ACC112 (cell line): Measurements from ENCODE around the gene SPATS1.
"Not testable (repeated sequence)": the region's sequence is repeated elsewhere in the genome, so short reads cannot be mapped to it uniquely, and the experiment has no call there.

Experiments
- H2AFZ ChIP-seq: fragments of 200-600 bp; sonication (generic); one replicate; pipeline ENCODE4 v1.6.0; 2017; ENCODE audit warnings: antibody characterized with exemption, low read length; ENCODE audit not compliant: unreplicated experiment
- H3K27ac ChIP-seq: fragments of 200-600 bp; sonication (generic); 2 replicates; pipeline ENCODE4 v1.5.1; 2014; ENCODE audit warnings: low read depth, mild to moderate bottlenecking, antibody characterized with exemption, low read length, moderate library complexity
- H3K27me3 ChIP-seq: fragments of 200-600 bp; sonication (generic); 2 replicates; pipeline ENCODE4 v1.6.1; 2014; ENCODE audit warnings: mild to moderate bottlenecking, antibody characterized with exemption, low read length, moderate library complexity, mixed read lengths; ENCODE audit not compliant: insufficient read depth
- H3K36me3 ChIP-seq: fragments of 200-600 bp; sonication (generic); 2 replicates; pipeline ENCODE4 v1.6.1; 2016; ENCODE audit warnings: mild to moderate bottlenecking, antibody characterized with exemption, low read length, moderate library complexity, mixed read lengths; ENCODE audit not compliant: insufficient read depth
- H3K4me1 ChIP-seq: fragments of 200-600 bp; sonication (generic); one replicate; pipeline ENCODE4 v1.6.1; 2016; ENCODE audit warnings: low read length, mixed read lengths; ENCODE audit not compliant: insufficient read depth, unreplicated experiment, control insufficient read depth
- H3K4me3 ChIP-seq: fragments of 200-600 bp; sonication (generic); 2 replicates; pipeline ENCODE4 v1.5.1; 2014; ENCODE audit warnings: mild to moderate bottlenecking, low read depth, low read length
- H3K79me2 ChIP-seq: fragments of 200-600 bp; sonication (generic); one replicate; pipeline ENCODE4 v1.6.0; 2016; ENCODE audit warnings: low read length; ENCODE audit not compliant: control insufficient read depth, unreplicated experiment, insufficient read depth

The SPATS1 gene

GRCh38 chr6:44342052-44342451 is 398 bp upstream of the SPATS1 start:
- Histone ChIP-seq H3K27ac (no peak overlapping the region), H3K79me2 (no peaks in the 10 kb centered on the region), H3K27me3 (peaks cover 45% of the 10 kb centered on the region), H3K36me3 (no peaks in the 10 kb centered on the region), H3K4me3 (peak overlapping the region; percentile 63), H2AFZ (peak overlapping the region; percentile 31), H3K4me1 (peaks cover 11% of the 10 kb centered on the region)

- not testable (repeated sequence) for H3K79me2 ChIP-seq, H3K27ac ChIP-seq, H3K36me3 ChIP-seq, H3K4me1 ChIP-seq, H3K4me3 ChIP-seq, H2AFZ ChIP-seq
- peaks cover 40% of the 10 kb centered on the region for H3K27me3 ChIP-seq
These were observed 4.4 kb downstream of the SPATS1 start for GRCh38 chr6:44346818-44347217.

- Histone ChIP-seq H3K4me3 (no peak overlapping the region), H3K4me1 (no peaks in the 10 kb centered on the region), H3K27ac (no peak overlapping the region), H3K36me3 (no peaks in the 10 kb centered on the region), H3K27me3 (peaks cover 8% of the 10 kb centered on the region), H3K79me2 (no peaks in the 10 kb centered on the region), H2AFZ (no peak overlapping the region)
These were observed 7.6 kb downstream of the SPATS1 start for GRCh38 chr6:44349904-44350649.

- not testable (repeated sequence) for H3K79me2 ChIP-seq, H3K36me3 ChIP-seq, H3K4me1 ChIP-seq, H3K27ac ChIP-seq, H3K27me3 ChIP-seq, H2AFZ ChIP-seq, H3K4me3 ChIP-seq
These were observed 8.2 kb downstream of the SPATS1 start for GRCh38 chr6:44350650-44350994.

- Histone ChIP-seq H3K79me2 (no peaks in the 10 kb centered on the region), H2AFZ (no peak overlapping the region), H3K4me1 (no peaks in the 10 kb centered on the region), H3K36me3 (no peaks in the 10 kb centered on the region), H3K4me3 (no peak overlapping the region), H3K27me3 (peaks cover 22% of the 10 kb centered on the region), H3K27ac (no peak overlapping the region)
These were observed 9.8 kb downstream of the SPATS1 start for GRCh38 chr6:44352259-44352658.

GRCh38 chr6:44353336-44353735 is 10.9 kb downstream of the SPATS1 start:
- Histone ChIP-seq H3K27ac (no peak overlapping the region), H3K36me3 (no peaks in the 10 kb centered on the region), H2AFZ (no peak overlapping the region), H3K4me1 (no peaks in the 10 kb centered on the region), H3K4me3 (no peak overlapping the region), H3K27me3 (peaks cover 32% of the 10 kb centered on the region), H3K79me2 (no peaks in the 10 kb centered on the region)

GRCh38 chr6:44355640-44356039 is 13.2 kb downstream of the SPATS1 start:
- no peaks in the 10 kb centered on the region for H3K36me3 ChIP-seq
- H3K27ac ChIP-seq, result no peak overlapping the region
- no peaks in the 10 kb centered on the region for H3K4me1 ChIP-seq
- peaks cover 51% of the 10 kb centered on the region for H3K27me3 ChIP-seq
- H3K79me2 ChIP-seq, result no peaks in the 10 kb centered on the region
- no peak overlapping the region for H3K4me3 ChIP-seq
- no peak overlapping the region for H2AFZ ChIP-seq

- no peaks in the 10 kb centered on the region for H3K36me3 ChIP-seq
- H3K27me3 ChIP-seq, result peaks cover 59% of the 10 kb centered on the region
- no peak overlapping the region for H3K4me3 ChIP-seq
- H3K4me1 ChIP-seq, result no peaks in the 10 kb centered on the region
- H2AFZ ChIP-seq, result no peak overlapping the region
- H3K79me2 ChIP-seq, result no peaks in the 10 kb centered on the region
- H3K27ac ChIP-seq, result no peak overlapping the region
These were observed 14.0 kb downstream of the SPATS1 start for GRCh38 chr6:44356487-44356886.

- Histone ChIP-seq H2AFZ (no peak overlapping the region), H3K4me1 (no peaks in the 10 kb centered on the region), H3K36me3 (no peaks in the 10 kb centered on the region), H3K27ac (no peak overlapping the region), H3K4me3 (no peak overlapping the region), H3K27me3 (peaks cover 59% of the 10 kb centered on the region), H3K79me2 (no peaks in the 10 kb centered on the region)
These were observed 17.5 kb downstream of the SPATS1 start for GRCh38 chr6:44359973-44360372.

- Histone ChIP-seq H3K79me2 (no peaks in the 10 kb centered on the region), H3K4me1 (no peaks in the 10 kb centered on the region), H3K27me3 (peaks cover 40% of the 10 kb centered on the region), H3K27ac (no peak overlapping the region), H3K4me3 (no peak overlapping the region), H2AFZ (no peak overlapping the region), H3K36me3 (no peaks in the 10 kb centered on the region)
These were observed 19.5 kb downstream of the SPATS1 start for GRCh38 chr6:44361947-44362346.

GRCh38 chr6:44363377-44363926 is 21.0 kb downstream of the SPATS1 start:
- Histone ChIP-seq H3K36me3 (no peaks in the 10 kb centered on the region), H2AFZ (no peak overlapping the region), H3K27ac (no peak overlapping the region), H3K79me2 (no peaks in the 10 kb centered on the region), H3K27me3 (peaks cover 27% of the 10 kb centered on the region), H3K4me3 (no peak overlapping the region), H3K4me1 (peaks cover 3% of the 10 kb centered on the region)
